HG03064 (cell line): ENCODE measurements around the gene ST7.
"Not testable (repeated sequence)": the region's sequence is repeated elsewhere in the genome, so short reads cannot be mapped to it uniquely, and the experiment has no call there.

Source experiments
- ATAC-seq: cut with Tn5 transposase; IDR thresholded peaks from one replicate; pipeline ENCODE4 v1.9.1; 2021; ENCODE audit warnings: low read depth; ENCODE audit not compliant: unreplicated experiment

The ST7 gene

DNA sequence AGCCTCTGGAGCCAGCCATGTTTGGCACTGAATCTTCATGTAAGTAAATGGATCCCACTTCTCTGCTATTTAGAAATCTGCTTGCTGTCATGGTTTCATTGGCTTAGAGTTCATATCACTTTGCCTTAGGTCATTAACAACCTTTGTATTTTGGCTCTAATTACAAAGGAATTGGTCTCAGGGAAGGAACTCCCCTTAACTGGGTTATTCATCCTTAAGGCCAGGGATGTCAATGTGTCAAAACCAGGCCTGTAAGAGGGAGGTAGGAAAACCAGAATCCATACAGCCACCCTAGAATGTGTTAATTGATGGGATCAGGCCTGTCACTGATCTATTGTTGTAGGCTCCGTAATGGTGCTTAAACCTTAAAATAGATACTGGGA is 67.3 kb downstream of the ST7 start:
- no peak for ATAC-seq

DNA sequence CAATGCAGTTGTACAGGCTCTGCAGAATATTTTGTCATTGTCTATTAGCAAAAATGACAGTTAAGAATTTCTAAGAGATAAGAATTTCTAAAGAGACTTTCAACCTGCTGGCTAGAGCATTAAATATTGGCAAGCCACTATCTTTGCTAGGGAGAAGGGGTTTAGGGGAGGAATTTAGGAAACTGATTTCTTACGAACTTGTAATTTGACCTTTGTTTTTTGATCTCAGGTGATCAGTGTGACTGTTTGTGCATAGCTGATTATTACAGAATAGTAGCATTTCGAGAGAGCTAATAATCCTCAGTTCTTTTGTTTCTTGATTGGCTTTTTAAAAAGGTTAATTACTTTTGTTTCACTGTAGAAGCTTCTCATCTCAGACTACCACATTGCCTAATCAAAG is 68.1 kb downstream of the ST7 start:
- no peak for ATAC-seq

DNA sequence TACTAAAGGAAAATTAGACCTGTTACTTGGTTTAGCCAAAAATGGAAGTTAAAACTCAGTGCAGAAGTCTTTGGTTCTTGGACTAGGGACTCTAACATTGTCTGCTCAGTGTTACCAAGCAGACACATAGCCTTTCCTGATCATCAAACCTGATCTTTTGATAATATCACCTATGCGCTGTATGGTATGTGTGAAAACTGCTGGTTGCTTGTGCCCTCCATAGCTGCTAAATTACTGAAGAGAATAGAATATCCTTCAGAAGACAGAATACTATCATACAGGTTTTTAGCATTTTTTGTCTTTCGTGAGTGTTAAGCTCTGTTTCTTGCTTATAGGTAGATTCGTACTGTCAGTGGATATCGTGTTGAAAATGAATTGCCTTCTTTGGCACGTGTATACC is 68.7 kb downstream of the ST7 start:
- no peak for ATAC-seq

DNA sequence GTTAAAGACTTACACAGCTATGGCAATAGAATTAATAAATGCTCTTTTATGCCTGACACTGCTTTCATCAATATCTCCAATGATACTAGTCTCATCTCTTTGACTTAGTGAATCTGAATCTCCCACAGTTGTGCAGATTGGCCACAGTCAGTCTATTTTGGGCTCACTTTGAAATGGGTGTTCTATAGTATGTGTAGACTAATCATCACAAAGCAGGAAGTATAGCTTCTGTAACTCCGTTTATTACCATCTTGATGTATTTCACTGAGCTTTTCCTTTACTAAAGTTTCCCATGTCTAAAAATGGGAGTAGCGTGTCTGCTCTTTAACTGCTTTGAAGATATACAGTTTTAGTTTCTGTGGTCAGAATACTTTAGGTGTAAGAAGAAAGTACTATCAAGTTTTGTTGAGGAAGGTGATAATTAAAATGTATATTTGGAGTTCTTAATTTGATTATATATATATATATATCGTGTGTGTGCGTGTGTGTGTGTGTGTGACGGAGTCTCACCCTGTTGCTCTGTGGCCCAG is 70.1 kb downstream of the ST7 start:
- peak; percentile 80 for ATAC-seq

DNA sequence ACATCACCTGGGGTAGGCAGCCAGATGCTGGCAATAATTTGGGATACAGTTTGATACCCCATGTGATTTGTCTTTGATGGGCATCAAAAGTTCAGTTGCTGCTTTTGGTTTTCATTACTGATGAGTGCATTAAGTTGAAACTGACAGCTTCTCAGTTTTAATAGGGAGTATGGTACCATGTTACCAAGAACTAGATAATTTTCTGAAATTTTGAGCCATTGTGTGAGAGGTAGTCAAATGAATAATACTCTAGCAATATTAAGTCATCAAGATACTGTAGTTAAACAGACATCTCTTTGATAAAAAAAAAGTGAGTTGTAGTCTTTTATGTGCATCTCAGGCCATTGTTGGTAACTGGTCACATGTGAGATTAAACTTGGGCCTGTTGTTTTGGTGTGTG is 71.5 kb downstream of the ST7 start:
- ATAC-seq, result no peak

DNA sequence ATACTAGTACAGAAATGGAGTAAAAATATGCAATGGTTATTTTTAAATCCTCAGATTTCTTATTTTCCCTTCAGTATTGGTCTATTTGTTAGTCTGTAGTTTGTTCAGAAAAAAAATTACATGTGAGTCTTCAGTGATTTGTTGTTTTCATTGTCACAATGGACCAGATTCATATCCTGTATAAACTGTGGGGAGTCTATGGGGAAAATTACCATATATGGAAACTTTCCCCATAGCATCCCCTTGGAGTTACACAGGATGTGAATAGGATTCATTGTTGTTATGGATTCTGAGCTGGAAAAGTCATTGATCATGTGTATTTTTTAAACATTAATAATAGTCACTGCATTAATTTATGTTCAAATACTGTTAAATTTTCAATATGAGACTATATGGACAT is 72.6 kb downstream of the ST7 start:
- ATAC-seq, result no peak

DNA sequence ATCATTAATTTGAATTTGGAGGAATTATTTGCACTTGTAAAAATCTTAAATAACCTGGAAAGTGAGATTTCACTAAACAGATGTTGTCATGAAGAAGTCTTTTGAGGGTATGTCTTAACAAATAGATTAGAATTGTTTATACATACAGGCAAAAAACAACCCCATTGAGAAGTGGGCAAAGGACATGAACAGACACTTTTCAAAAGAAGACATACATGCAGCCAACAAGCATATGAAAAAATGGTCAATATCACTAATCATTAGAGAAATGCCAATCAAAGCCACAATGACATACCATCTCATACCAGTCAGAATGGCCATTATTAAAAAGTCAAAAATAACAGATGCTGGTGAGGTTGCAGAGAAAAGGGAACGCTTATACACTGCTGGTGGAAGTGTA is 77.0 kb downstream of the ST7 start:
- ATAC-seq, result not testable (repeated sequence)

DNA sequence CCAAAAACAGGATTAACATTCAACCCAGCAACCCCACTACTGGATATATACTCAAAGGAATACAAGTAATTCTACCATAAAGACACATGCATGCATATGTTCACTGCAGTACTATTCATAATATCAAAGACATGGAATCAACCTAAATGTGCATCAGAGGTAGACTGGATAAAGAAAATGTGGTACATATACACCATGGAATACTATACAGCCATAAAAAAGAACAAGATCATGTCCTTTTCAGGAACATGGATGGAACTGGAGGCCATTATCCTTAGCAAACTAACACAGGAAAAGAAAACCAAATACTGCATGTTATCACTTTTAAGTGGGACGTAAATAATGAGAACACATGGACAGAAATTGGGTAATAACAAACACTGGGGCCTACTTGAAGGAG is 77.5 kb downstream of the ST7 start:
- not testable (repeated sequence) for ATAC-seq

DNA sequence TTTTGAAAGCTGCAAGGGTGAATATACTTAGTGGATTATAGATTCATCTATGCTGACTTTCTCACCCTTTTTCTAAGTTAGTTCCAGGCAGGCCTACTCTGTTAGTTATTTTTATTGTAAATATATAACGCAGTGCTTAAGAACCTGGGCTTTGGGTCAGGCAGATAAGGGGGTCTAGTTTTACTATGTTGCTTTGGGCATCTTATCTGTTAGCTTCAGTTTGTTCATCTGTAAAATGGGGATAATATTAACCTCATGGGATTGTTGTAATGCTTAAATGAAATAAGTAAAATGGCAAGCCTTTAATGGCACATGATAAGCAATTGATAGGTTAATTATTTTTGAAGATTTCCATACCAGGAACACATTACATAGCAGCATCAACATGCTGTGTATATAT is 79.5 kb downstream of the ST7 start:
- no peak for ATAC-seq

DNA sequence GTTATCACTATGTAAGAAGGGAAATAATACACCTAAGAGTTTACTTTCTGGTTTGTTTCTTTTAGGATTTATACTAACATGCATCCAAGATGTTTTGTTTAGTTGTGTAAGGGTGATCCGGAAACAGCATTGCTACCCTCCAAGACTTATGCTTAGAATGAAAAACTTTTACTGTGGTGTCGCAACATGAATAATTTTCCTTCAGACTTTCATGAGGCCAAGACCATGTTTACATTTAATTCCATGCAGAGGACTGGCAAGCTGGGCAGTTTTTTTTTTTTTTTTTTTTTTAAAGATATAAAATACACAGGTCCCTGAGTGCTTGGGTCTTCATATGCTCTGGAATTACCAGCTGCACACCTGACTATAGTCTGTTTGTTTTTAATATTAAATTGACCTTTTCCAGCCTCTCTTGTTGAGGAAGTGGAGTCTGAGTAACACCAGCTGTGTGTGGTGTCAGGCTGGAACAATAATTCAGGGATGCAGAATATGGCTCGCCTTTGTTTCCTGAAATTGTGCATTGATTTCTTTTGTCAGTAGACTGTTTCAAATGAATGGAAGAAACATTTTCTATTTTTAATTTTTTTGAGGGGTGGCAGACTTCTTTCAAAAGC is 81.7 kb downstream of the ST7 start:
- ATAC-seq, result no peak

DNA sequence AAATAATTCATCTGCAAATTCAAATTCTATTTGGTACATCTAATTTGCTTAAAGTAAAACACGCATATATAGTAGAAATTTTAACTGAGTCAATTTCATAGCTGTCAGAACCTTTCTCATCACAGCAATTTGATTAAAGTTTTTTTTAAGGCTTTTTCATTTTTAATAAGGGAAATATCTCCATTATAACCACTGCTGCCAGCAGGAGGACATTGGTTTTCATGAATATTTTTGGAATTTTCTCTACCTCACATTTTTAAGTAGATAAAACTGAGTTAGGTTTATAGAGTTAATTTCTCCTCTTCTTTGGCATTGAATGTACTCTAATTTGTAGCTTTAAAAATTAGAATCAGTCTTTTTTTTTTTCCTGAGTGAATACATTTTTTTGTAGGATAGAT is 82.2 kb downstream of the ST7 start:
- no peak for ATAC-seq

DNA sequence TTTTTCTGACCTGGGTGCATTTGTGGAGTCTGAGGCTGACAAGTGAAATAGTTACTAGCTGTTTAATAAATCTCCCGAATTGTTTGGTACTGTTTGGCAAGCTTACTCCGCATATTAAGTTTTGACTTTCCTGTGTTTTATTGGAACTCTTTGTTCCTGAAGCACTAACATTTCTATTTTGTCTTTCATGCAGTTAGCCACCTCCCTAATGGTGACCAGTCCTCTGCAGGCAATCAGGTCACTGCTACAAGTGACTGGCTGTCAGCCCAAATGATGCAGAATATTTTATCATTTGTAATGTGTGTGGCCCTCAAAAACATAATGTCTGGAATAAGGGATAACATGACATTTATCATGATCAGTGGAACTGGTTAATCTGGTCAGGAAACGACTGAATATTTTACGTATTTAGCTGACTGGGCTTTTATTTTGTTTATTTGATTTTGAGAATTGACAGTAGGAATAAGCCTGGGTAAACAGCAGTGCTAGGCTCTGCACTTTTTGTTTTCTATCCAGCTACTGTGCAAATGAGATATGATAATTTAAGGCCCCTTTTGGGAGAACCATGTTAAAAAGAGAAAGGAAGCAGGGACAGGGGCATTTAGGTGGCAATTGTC is 82.9 kb downstream of the ST7 start:
- ATAC-seq, result no peak

DNA sequence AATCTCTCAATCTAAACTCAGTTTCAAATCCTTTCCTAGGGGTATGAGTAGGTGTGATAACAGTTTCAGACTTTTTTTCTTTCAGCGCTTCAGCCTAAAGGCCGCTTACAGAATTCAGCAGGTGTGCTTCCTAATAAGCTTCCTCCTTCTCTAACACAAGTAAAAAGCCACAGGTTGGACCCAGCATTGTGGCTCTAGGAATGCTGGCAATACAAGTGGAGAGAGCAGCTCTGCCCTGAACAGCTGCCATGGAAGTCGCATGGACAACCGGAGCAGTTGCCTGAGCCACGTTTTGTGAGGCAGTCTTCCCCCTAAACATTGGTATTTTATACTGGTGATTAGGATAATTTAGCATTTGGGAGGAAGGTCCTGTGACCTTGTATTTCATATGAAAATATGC is 83.5 kb downstream of the ST7 start:
- no peak for ATAC-seq

DNA sequence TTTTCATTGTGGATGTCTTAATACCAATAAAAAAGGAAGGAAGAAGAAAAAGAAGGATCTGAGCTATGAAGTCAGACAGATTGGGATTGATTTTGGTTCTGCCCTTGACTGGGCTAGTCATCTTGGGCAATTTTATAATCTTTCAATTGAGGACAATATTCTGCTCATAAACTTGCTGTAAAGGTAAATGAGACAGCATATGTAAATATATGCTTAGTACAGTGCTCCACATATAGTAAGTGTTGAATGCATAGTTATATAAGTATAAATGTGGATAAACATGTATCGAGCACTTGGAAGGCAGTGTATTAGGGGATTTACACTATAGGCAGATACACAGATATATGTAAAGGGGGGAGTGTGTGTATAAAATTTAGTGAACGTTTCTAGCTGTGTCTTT is 85.1 kb downstream of the ST7 start:
- no peak for ATAC-seq

DNA sequence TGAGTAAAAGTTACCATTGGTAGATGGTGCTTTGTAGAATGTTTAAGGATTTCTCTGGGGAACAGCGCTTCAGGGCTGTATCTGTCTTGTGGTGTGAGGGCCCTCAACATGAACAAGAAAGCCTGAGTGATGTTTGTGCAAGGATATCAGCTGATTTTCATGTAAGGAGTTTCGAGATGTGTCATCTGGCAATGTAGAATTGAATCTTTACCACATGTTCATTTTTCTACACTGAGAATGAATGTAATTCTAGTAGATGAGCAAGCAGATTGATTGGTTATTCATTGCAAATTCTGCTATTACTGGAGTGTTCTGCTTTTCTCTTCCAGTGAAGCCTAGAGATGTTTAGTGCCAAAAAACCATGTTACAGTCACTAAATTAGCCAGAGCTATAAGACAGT is 87.7 kb downstream of the ST7 start:
- ATAC-seq, result peak; percentile 72

DNA sequence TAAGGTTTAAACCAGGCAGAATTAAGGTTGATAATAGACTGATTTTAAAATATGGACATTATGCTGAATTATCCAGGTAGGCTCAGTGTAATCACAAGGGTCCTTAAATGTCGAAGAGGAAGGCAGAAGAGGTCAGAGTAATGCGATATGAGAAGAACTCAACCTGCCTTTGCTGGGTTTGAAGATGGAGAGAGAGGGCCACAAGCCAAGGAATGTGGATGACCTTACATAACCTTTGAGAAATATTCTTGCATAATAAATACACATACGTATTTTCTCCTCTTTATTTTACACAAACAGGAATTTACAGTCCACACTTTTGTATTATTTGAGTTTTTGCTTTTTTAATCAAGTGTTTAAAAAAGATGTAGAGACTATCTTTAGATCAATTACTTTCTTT is 88.5 kb downstream of the ST7 start:
- no peak for ATAC-seq

DNA sequence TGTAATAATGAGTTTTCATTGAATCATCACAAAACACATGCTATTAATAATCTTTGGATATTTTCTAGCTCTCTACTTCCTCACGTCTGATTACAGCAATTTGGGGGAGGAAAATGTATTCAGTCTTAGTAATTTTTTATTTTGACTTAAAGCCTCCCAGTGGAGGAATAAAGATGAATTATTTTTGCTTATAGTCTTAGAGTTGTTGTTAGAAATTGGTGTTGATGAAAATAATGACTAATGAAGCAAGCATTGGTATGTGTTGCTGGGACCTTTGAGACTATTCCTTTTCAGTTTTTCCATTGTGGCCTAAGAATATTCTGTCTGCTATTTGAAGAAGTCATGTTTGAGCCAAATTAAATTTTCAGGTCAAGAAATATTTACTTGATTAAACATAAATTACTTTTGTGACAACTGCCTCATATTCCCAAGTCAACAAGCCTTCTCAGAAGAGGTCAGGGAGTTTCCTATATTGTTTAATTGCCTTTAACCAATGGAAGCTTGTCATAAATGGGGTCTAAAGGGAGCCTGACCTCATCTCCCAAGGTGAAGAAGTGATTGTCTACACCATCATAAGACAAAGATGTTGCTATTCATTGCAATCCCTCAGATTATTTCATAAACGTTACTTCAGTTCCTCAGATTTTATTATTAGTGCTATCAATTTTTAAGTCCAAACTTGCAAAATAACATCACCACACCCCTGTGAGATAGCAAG is 90.0 kb downstream of the ST7 start:
- ATAC-seq, result no peak

DNA sequence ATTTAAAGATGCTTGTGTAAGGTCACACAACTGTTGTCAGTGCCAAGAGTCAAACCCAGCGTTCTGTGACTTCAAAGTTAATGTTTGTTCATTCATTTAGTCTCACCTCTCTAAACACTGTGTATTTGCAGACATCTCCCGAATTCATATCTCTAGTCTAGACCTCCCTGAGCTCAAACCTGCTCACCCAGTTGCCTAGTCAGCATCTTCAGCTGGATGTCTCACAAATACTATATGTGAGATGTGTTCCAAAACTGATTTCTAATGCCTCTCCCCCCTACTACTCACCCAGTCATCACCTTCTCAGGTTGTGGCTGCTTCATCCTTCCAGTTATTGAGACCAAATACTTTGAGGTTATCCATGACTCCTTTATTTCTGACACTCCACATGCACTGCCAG is 91.4 kb downstream of the ST7 start:
- ATAC-seq, result no peak

DNA sequence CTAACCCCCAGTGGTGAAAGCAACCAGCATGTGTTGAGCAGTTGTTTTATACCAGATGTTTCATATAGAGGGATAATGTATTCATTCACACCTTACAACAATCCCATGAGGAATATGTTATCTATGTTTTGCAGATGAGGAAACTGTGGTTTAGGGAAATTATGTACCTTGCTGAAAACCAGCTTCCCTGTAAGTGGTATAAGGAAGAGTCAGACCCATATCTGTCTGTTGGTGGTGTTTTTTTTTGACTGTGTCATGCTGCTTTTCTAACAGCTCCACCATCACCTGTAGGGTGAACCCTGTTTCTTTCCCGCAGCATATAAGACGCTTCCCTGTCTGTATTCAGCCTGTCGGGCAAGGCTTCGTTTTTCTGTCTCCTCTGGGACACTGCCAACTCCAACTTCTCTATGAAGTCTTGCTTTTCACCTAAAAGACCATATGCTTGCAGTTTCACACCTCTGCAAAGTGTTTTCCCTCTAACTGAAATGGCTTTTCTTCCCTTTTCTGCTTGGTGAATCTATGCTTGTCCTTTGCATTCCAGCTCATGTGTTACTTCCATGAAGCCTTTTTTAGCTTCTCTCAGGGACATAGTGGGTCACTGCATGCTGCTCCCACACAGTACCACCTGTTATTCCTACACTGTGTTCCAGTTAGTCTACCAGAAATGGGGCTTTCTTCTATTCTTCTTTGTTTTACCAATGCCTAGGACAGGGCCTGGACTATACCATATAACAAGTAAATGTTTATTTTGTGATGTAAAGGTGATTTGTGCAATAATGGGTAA is 92.8 kb downstream of the ST7 start:
- no peak for ATAC-seq

DNA sequence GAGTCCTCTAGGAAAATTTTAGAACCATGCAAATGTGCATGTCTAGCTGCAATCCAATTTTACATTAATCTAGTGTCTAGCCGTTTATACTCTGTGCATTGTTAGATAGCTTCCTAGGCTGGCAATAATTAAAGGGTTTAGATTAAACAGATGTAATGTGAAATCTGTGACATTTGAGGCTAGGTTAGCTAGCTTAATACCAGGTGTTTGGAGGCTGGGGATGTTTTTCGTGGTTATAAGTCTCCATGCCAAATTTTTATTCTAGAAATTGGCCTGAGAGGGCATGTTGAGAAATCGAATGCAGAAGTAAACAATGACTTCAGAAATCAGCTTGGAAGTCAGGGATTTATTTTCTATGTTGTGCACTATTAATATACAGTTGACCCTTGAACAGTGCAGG is 94.2 kb downstream of the ST7 start:
- ATAC-seq, result no peak
